ENCODE measurements around the gene PDCL3.

The PDCL3 gene

GRCh38 chr2:100562613-100563406, at the start of gene PDCL3:
Gene PDCL3 (plus strand): TSS chr2:100562993. CDS start chr2:100563068, 75 bp downstream.
- Histone ChIP-seq H3K27me3 (ENCODE audit: control insufficient read depth in 1 of 2, insufficient read depth in 2 of 2, low read length in 2 of 2) (no peaks in the 10 kb centered on the region), H3K27ac (ENCODE audit: low read depth, low read length) (peak within 1 kb of the TSS; percentile 92), H3K4me1 (ENCODE audit: insufficient read depth, low read length) (peaks cover 17% of the 10 kb centered on the region), H3K9ac (ENCODE audit: low read length) (peak within 1 kb of the TSS; percentile 86), H3K4me3 (ENCODE audit: low read depth in 1 of 2, low read length in 2 of 2) (peak within 1 kb of the TSS; percentile 91 to 98), H3K9me3 (ENCODE audit: low read length) (no peaks in the 10 kb centered on the region), H3K36me3 (ENCODE audit: insufficient read depth, low read length) (peaks cover 10% of the 10 kb centered on the region)

GRCh38 chr2:100513650-100514049, 49.1 kb upstream of the PDCL3 start:
- H3K9ac ChIP-seq (ENCODE audit: low read length): no peak overlapping the region
- no peaks in the 10 kb centered on the region for H3K36me3 ChIP-seq (ENCODE audit: insufficient read depth, low read length)
- no peaks in the 10 kb centered on the region for H3K4me1 ChIP-seq (ENCODE audit: insufficient read depth, low read length)
- H3K27me3 ChIP-seq (ENCODE audit: control insufficient read depth in 1 of 2, insufficient read depth in 2 of 2, low read length in 2 of 2): no peaks in the 10 kb centered on the region
- no peak overlapping the region for H3K4me3 ChIP-seq (ENCODE audit: low read depth in 1 of 2, low read length in 2 of 2)
- no peaks in the 10 kb centered on the region for H3K9me3 ChIP-seq (ENCODE audit: low read length)
- no peak overlapping the region for H3K27ac ChIP-seq (ENCODE audit: low read depth, low read length)

GRCh38 chr2:100517556-100517955, 45.2 kb upstream of the PDCL3 start:
- Histone ChIP-seq H3K9me3 (ENCODE audit: low read length) (no peaks in the 10 kb centered on the region), H3K27ac (ENCODE audit: low read depth, low read length) (no peak overlapping the region), H3K4me3 (ENCODE audit: low read depth in 1 of 2, low read length in 2 of 2) (no peak overlapping the region), H3K4me1 (ENCODE audit: insufficient read depth, low read length) (no peaks in the 10 kb centered on the region), H3K27me3 (ENCODE audit: control insufficient read depth in 1 of 2, insufficient read depth in 2 of 2, low read length in 2 of 2) (no peaks in the 10 kb centered on the region), H3K36me3 (ENCODE audit: insufficient read depth, low read length) (no peaks in the 10 kb centered on the region), H3K9ac (ENCODE audit: low read length) (no peak overlapping the region)

- H3K9me3 ChIP-seq (ENCODE audit: low read length): no peaks in the 10 kb centered on the region
- H3K4me1 ChIP-seq (ENCODE audit: insufficient read depth, low read length): no peaks in the 10 kb centered on the region
- no peaks in the 10 kb centered on the region for H3K27me3 ChIP-seq (ENCODE audit: control insufficient read depth in 1 of 2, insufficient read depth in 2 of 2, low read length in 2 of 2)
- H3K27ac ChIP-seq (ENCODE audit: low read depth, low read length): no peak overlapping the region
- no peaks in the 10 kb centered on the region for H3K36me3 ChIP-seq (ENCODE audit: insufficient read depth, low read length)
- H3K9ac ChIP-seq (ENCODE audit: low read length): no peak overlapping the region
- H3K4me3 ChIP-seq (ENCODE audit: low read depth in 1 of 2, low read length in 2 of 2): no peak overlapping the region
Measured at GRCh38 chr2:100518801-100519200, 44.0 kb upstream of the PDCL3 start.

DNA sequence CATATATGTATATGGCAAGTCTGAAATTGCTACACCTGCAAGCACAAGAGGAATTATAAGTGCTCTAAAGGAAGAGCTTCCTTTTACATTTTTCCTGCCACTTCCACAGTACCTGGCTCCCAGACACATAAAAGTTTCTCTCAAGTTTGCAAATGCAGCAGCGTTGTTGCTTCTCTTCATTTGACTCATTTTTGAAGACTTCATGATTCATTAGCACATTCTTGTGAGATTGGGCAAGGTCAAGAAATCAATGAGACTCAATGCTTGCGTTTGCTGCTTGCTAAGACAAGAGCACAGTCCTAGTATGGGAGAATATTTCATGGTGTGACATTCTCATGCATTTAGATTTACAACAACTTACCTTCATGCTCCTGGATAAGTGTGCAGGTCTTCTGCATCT, 42.6 kb upstream of the PDCL3 start:
- Histone ChIP-seq H3K9me3 (ENCODE audit: low read length) (no peaks in the 10 kb centered on the region), H3K27ac (ENCODE audit: low read depth, low read length) (no peak overlapping the region), H3K27me3 (ENCODE audit: control insufficient read depth in 1 of 2, insufficient read depth in 2 of 2, low read length in 2 of 2) (no peaks in the 10 kb centered on the region), H3K36me3 (ENCODE audit: insufficient read depth, low read length) (no peaks in the 10 kb centered on the region), H3K9ac (ENCODE audit: low read length) (no peak overlapping the region), H3K4me3 (ENCODE audit: low read depth in 1 of 2, low read length in 2 of 2) (no peak overlapping the region), H3K4me1 (ENCODE audit: insufficient read depth, low read length) (no peaks in the 10 kb centered on the region)

- no peaks in the 10 kb centered on the region for H3K4me1 ChIP-seq (ENCODE audit: insufficient read depth, low read length)
- H3K27ac ChIP-seq (ENCODE audit: low read depth, low read length): no peak overlapping the region
- H3K4me3 ChIP-seq (ENCODE audit: low read depth in 1 of 2, low read length in 2 of 2): no peak overlapping the region
- no peaks in the 10 kb centered on the region for H3K27me3 ChIP-seq (ENCODE audit: control insufficient read depth in 1 of 2, insufficient read depth in 2 of 2, low read length in 2 of 2)
- H3K9ac ChIP-seq (ENCODE audit: low read length): no peak overlapping the region
- no peaks in the 10 kb centered on the region for H3K9me3 ChIP-seq (ENCODE audit: low read length)
- H3K36me3 ChIP-seq (ENCODE audit: insufficient read depth, low read length): no peaks in the 10 kb centered on the region
Measured at GRCh38 chr2:100522430-100522829, 40.4 kb upstream of the PDCL3 start.

DNA sequence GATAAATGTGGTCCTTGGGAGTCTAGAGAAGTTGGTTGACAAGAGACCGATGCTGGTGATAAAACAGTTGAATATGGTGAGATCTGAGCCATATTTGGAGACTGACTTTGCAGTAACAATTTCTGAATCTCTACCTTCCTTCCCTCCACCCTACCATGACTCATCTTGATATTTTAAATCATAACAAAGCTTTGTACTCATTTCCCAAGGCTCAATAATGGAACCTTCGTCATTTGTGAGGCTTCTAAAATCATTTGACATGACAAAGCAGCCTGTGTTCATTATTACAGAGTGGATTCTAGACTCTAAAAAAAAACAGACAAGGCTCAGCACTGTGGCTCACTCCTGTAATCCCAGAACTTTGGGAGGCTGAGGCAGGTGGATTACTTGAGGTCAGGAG, 38.5 kb upstream of the PDCL3 start:
- Histone ChIP-seq H3K4me3 (ENCODE audit: low read depth in 1 of 2, low read length in 2 of 2) (no peak overlapping the region), H3K27ac (ENCODE audit: low read depth, low read length) (no peak overlapping the region), H3K9ac (ENCODE audit: low read length) (no peak overlapping the region), H3K9me3 (ENCODE audit: low read length) (no peaks in the 10 kb centered on the region), H3K36me3 (ENCODE audit: insufficient read depth, low read length) (no peaks in the 10 kb centered on the region), H3K27me3 (ENCODE audit: control insufficient read depth in 1 of 2, insufficient read depth in 2 of 2, low read length in 2 of 2) (no peaks in the 10 kb centered on the region), H3K4me1 (ENCODE audit: insufficient read depth, low read length) (no peaks in the 10 kb centered on the region)

DNA sequence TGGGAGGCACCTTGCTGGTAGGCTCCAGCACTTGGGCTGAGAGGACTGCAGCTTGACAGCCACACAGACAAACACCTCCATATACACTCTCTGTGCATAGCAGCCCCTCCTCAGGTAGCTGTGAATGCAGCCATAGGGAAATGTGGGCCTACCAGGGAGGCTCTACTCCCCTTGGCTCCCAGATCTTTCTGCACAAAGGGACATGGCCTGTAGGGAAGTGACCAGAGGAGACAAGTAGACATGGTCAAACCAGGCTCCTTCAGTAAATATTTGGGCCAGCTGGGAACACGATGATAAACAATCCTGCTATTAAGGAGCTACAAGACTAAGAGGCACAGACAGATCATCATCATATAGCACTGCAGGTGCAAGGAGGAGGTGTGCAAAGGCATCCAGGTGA, 35.9 kb upstream of the PDCL3 start:
- no peak overlapping the region for H3K27ac ChIP-seq (ENCODE audit: low read depth, low read length)

DNA sequence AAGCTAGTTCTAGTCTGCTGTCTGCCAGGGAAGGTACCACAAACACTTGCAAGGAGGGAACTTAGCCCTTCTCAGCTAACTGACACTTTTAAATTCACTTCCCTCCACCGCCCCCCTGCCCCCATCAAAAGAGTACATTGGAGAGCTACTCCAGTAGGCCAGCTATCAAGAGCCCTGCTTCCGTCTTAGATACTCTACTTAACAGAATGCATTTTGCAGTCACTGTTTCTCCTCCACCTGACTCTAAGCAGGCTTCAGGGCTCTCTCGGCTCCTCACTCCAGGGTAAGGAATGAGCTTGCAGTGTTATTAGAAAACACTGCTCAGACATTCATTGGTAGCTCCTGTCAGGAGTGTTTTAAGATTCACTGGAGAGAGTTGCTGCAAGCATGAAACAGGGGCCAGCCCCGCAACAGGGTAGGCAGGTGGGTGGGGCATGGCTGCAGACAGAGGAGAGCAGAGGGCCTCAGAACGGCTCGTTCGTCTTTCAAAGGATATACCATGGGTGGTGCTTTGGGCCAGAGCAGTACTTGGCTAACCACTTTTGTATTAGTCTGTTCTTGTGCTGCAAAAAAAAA, 35.3 kb upstream of the PDCL3 start:
- no peak overlapping the region for H3K27ac ChIP-seq (ENCODE audit: low read depth, low read length)

More for the DNA sequence above, 35.9 kb upstream of the PDCL3 start:
- H3K4me3 ChIP-seq (ENCODE audit: low read depth in 1 of 2, low read length in 2 of 2): no peak overlapping the region
- no peak overlapping the region for H3K9ac ChIP-seq (ENCODE audit: low read length)
- H3K27me3 ChIP-seq (ENCODE audit: control insufficient read depth in 1 of 2, insufficient read depth in 2 of 2, low read length in 2 of 2): no peaks in the 10 kb centered on the region
- H3K36me3 ChIP-seq (ENCODE audit: insufficient read depth, low read length): no peaks in the 10 kb centered on the region
- H3K4me1 ChIP-seq (ENCODE audit: insufficient read depth, low read length): no peaks in the 10 kb centered on the region
- H3K9me3 ChIP-seq (ENCODE audit: low read length): no peaks in the 10 kb centered on the region

DNA sequence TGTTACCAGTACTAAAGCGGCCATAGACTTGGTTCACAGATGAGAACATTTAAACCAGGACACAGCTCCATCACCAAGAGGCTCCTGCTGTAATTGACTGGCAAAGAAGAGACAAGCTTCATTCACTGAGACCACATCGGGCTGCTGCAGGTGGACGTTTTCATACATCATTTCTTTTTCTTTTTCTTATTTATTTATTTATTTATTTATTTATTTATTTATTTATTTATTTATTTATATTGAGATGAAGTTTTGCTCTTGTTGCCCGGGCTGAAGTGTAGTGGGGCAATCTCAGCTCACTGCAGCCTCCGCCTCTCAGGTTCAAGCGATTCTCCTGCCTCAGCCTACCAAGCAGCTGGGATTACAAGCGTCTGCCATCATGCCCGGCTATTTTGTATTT, 33.6 kb upstream of the PDCL3 start:
- Histone ChIP-seq H3K36me3 (ENCODE audit: insufficient read depth, low read length) (no peaks in the 10 kb centered on the region), H3K4me1 (ENCODE audit: insufficient read depth, low read length) (no peaks in the 10 kb centered on the region), H3K27me3 (ENCODE audit: control insufficient read depth in 1 of 2, insufficient read depth in 2 of 2, low read length in 2 of 2) (no peaks in the 10 kb centered on the region), H3K9me3 (ENCODE audit: low read length) (no peaks in the 10 kb centered on the region), H3K9ac (ENCODE audit: low read length) (no peak overlapping the region), H3K4me3 (ENCODE audit: low read depth in 1 of 2, low read length in 2 of 2) (no peak overlapping the region), H3K27ac (ENCODE audit: low read depth, low read length) (no peak overlapping the region)

More for the DNA sequence above, 35.3 kb upstream of the PDCL3 start:
- Histone ChIP-seq H3K4me1 (ENCODE audit: insufficient read depth, low read length) (no peaks in the 10 kb centered on the region), H3K36me3 (ENCODE audit: insufficient read depth, low read length) (no peaks in the 10 kb centered on the region), H3K27me3 (ENCODE audit: control insufficient read depth in 1 of 2, insufficient read depth in 2 of 2, low read length in 2 of 2) (no peaks in the 10 kb centered on the region), H3K9me3 (ENCODE audit: low read length) (no peaks in the 10 kb centered on the region), H3K4me3 (ENCODE audit: low read depth in 1 of 2, low read length in 2 of 2) (no peak overlapping the region), H3K9ac (ENCODE audit: low read length) (no peak overlapping the region)

DNA sequence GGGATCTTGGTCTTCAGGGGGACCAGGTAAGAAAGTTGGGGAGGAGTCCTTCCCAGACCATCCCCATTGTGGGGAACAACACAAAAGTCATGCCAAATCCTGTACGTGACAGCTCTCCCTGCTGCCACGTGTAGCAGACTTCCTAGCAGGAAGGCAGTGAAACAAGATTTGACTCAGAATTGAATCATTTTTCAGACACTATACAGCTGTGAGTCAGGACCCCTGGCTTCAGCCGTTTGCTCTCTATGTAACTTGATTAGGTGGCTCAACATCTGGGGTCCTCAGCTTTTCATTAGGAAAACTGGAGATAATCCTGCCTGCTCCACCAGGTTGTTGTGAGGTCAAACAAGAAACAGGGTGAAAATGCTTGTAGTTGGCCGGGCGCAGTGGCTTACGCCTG, 32.9 kb upstream of the PDCL3 start:
- Histone ChIP-seq H3K4me3 (ENCODE audit: low read depth in 1 of 2, low read length in 2 of 2) (no peak overlapping the region), H3K27ac (ENCODE audit: low read depth, low read length) (no peak overlapping the region), H3K27me3 (ENCODE audit: control insufficient read depth in 1 of 2, insufficient read depth in 2 of 2, low read length in 2 of 2) (no peaks in the 10 kb centered on the region), H3K9me3 (ENCODE audit: low read length) (no peaks in the 10 kb centered on the region), H3K9ac (ENCODE audit: low read length) (no peak overlapping the region), H3K4me1 (ENCODE audit: insufficient read depth, low read length) (no peaks in the 10 kb centered on the region), H3K36me3 (ENCODE audit: insufficient read depth, low read length) (no peaks in the 10 kb centered on the region)

- Histone ChIP-seq H3K27ac (ENCODE audit: low read depth, low read length) (no peak overlapping the region), H3K9ac (ENCODE audit: low read length) (no peak overlapping the region), H3K27me3 (ENCODE audit: control insufficient read depth in 1 of 2, insufficient read depth in 2 of 2, low read length in 2 of 2) (no peaks in the 10 kb centered on the region), H3K4me1 (ENCODE audit: insufficient read depth, low read length) (no peaks in the 10 kb centered on the region), H3K9me3 (ENCODE audit: low read length) (no peaks in the 10 kb centered on the region), H3K4me3 (ENCODE audit: low read depth in 1 of 2, low read length in 2 of 2) (no peak overlapping the region), H3K36me3 (ENCODE audit: insufficient read depth, low read length) (no peaks in the 10 kb centered on the region)
Measured at GRCh38 chr2:100535855-100536254, 26.9 kb upstream of the PDCL3 start.
